22Rv1 (cell line): ENCODE measurements around the gene ZNF280D.

ENCODE experiments used
- H3K27ac ChIP-seq: fragments of 450-650 bp; 2 replicates; pipeline ENCODE4 v1.5.1; 2017
- ZFX ChIP-seq: fragments of 450-650 bp; IDR thresholded peaks from 2 replicates; pipeline ENCODE4 v1.6.1; 2017; ENCODE audit warnings: antibody characterized with exemption, borderline replicate concordance
- TF ChIP-seq, protein P1 (sequence below): fragments of 450-650 bp; IDR thresholded peaks from 2 replicates; pipeline ENCODE4 v1.5.1; 2017; ENCODE audit warnings: mild to moderate bottlenecking

Gene ZNF280D

DNA sequence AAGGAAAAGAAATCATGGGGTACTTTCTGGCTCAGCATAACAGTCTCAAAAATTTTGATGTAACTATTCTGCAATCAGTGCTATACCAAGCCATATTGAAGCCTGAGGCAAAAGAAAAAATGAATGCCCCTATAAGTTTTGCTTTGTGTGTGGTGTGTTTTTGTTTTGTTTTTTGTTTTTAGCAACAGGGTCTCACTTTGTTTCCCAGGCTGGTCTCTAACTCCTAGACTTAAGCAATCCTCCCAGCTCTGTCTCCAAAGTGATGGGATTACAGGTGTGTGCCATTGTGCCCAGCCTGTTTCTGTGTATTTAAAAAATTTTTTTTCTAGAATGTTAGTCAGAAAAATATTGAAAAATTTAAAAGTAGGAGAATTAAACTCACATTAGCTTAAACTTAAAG, 93.2 kb downstream of the ZNF280D start:
- no peak for TF ChIP-seq ZFX
- TF ChIP-seq, protein P1, sequence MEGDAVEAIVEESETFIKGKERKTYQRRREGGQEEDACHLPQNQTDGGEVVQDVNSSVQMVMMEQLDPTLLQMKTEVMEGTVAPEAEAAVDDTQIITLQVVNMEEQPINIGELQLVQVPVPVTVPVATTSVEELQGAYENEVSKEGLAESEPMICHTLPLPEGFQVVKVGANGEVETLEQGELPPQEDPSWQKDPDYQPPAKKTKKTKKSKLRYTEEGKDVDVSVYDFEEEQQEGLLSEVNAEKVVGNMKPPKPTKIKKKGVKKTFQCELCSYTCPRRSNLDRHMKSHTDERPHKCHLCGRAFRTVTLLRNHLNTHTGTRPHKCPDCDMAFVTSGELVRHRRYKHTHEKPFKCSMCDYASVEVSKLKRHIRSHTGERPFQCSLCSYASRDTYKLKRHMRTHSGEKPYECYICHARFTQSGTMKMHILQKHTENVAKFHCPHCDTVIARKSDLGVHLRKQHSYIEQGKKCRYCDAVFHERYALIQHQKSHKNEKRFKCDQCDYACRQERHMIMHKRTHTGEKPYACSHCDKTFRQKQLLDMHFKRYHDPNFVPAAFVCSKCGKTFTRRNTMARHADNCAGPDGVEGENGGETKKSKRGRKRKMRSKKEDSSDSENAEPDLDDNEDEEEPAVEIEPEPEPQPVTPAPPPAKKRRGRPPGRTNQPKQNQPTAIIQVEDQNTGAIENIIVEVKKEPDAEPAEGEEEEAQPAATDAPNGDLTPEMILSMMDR, result no peak
- H3K27ac ChIP-seq, result no peak overlapping the region

DNA sequence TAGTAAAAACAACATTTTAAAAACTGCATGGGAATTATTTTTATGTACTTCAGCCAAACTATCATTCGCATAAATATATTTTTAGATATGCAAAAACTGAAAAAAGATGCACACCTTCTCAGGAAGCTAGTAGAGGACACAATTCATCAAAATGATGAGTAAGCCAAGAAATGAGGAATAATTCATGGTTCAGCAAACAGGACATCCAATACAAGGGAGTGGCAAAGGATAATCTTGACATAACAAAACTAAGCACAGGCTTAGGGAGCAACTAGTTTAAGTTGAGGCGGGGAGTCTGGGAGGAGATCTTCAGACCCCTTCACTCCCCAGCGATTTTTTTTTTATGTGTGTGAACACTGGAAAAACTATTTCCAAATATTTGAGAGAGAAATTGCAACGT, 93.7 kb downstream of the ZNF280D start:
- no peak for TF ChIP-seq ZFX
- TF ChIP-seq, protein P1, result no peak
- no peak overlapping the region for H3K27ac ChIP-seq

- no peak overlapping the region for H3K27ac ChIP-seq
- TF ChIP-seq, protein P1, result no peak
- TF ChIP-seq ZFX, result no peak
Observed at GRCh38 chr15:56631765-56632164, 101.5 kb downstream of the ZNF280D start.

DNA sequence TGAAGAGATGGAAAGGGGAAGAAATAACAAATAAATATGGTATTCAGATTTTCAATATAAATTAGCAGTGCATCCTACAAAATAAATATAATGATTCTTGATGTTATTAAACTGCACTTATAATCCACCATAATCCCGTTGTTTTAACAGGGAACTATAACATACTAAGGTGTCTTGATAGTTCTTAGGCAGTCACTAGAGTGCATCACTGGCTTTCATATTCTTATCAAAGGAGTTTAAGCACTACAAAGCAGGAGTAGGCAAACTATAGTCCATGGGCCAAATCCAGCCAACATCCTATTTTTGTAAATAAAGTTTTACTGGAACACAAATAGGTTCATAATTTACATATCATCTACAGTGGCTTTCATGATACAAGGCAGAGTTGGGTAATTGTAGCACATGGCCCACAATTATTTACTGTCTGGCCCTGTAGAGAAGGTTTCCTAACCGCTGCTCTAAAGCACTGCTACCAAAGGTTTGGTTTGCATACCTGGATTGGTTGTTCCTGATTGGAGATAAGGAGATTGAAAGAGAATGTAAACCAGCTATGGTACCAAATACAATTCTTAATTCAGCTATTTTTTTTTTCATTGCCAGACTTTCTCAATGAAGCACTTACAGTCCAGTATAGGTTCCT, 104.3 kb downstream of the ZNF280D start:
- TF ChIP-seq ZFX, result no peak
- TF ChIP-seq, protein P1, result no peak
- H3K27ac ChIP-seq, result no peak overlapping the region

- no peak for TF ChIP-seq ZFX
- TF ChIP-seq, protein P1, result no peak
- H3K27ac ChIP-seq, result no peak overlapping the region
Observed at GRCh38 chr15:56619887-56620286, 113.4 kb downstream of the ZNF280D start.

- H3K27ac ChIP-seq, result no peak overlapping the region
- TF ChIP-seq ZFX, result no peak
- TF ChIP-seq, protein P1, result no peak
Observed at GRCh38 chr15:56617628-56618027, 115.7 kb downstream of the ZNF280D start.

GRCh38 chr15:56616551-56616950, 116.8 kb downstream of the ZNF280D start:
- no peak overlapping the region for H3K27ac ChIP-seq
- TF ChIP-seq ZFX, result no peak
- TF ChIP-seq, protein P1, result no peak
